Mucosa of rectum (tissue), 2 donors: ENCODE data around the gene P4HA2.

Experiments
- H3K27ac ChIP-seq, 2 donors: one replicate each; pipeline ENCODE4 v1.7.0; 2013; ENCODE audit warnings: inconsistent platforms in 2 of 2, low read depth in 2 of 2, low read length in 2 of 2
- H3K27me3 ChIP-seq, 2 donors: one replicate each; pipeline ENCODE4 v1.7.0; 2013; ENCODE audit warnings: low read length in 2 of 2; ENCODE audit not compliant: control insufficient read depth in 2 of 2, insufficient read depth in 2 of 2
- H3K36me3 ChIP-seq, 2 donors: one replicate each; pipeline ENCODE4 v1.7.0; 2013; ENCODE audit warnings: low read length in 2 of 2; ENCODE audit not compliant: control insufficient read depth in 2 of 2, insufficient read depth in 2 of 2
- H3K4me1 ChIP-seq, 2 donors: one replicate each; pipeline ENCODE4 v1.7.0; 2013; ENCODE audit warnings: low read length in 2 of 2, mild to moderate bottlenecking in 1 of 2; ENCODE audit not compliant: control insufficient read depth in 2 of 2, insufficient read depth in 2 of 2
- H3K4me3 ChIP-seq, 2 donors: one replicate each; pipeline ENCODE4 v1.7.0; 2013; ENCODE audit warnings: low read length in 2 of 2
- H3K9ac ChIP-seq, 2 donors: one replicate each; pipeline ENCODE4 v1.7.0; 2013; ENCODE audit warnings: low read length in 2 of 2, low read depth in 1 of 2, mild to moderate bottlenecking in 1 of 2
- H3K9me3 ChIP-seq, 2 donors: one replicate each; pipeline ENCODE4 v1.7.0; 2013; ENCODE audit warnings: low read length in 2 of 2; ENCODE audit not compliant: control insufficient read depth in 2 of 2
- donor health status: healthy.
- donor health status: Normal muscosa, but diverticular disease.

Gene P4HA2

GRCh38 chr5:132202711-132203463, 24.8 kb downstream of the P4HA2 start:
- Histone ChIP-seq H3K4me3 (no peak overlapping the region), H3K9ac (no peak overlapping the region), H3K36me3 (peaks cover 39 to 66% of the 10 kb centered on the region in 2 donors), H3K4me1 (peaks cover 0 to 3% of the 10 kb centered on the region in 2 donors), H3K27me3 (no peaks in the 10 kb centered on the region), H3K27ac (no peak overlapping the region), H3K9me3 (no peaks in the 10 kb centered on the region)

- Histone ChIP-seq H3K36me3 (peaks cover 49 to 53% of the 10 kb centered on the region in 2 donors), H3K9me3 (no peaks in the 10 kb centered on the region), H3K4me3 (no peak overlapping the region), H3K9ac (no peak overlapping the region), H3K4me1 (no peaks in the 10 kb centered on the region), H3K27ac (no peak overlapping the region), H3K27me3 (no peaks in the 10 kb centered on the region)
Observed at GRCh38 chr5:132199116-132199680, 28.5 kb downstream of the P4HA2 start.

GRCh38 chr5:132198571-132198970, 29.1 kb downstream of the P4HA2 start:
- Histone ChIP-seq H3K27me3 (no peaks in the 10 kb centered on the region), H3K36me3 (peaks cover 43 to 49% of the 10 kb centered on the region in 2 donors), H3K9ac (no peak overlapping the region), H3K4me3 (no peak overlapping the region), H3K27ac (no peak overlapping the region), H3K9me3 (no peaks in the 10 kb centered on the region), H3K4me1 (no peaks in the 10 kb centered on the region)

- H3K36me3 ChIP-seq = peaks cover 32 to 44% of the 10 kb centered on the region in 2 donors
Observed at GRCh38 chr5:132195727-132196126, 31.9 kb downstream of the P4HA2 start.

GRCh38 chr5:132193165-132193694, 34.4 kb downstream of the P4HA2 start:
- Histone ChIP-seq H3K9ac (no peak overlapping the region), H3K9me3 (no peaks in the 10 kb centered on the region), H3K4me1 (no peaks in the 10 kb centered on the region), H3K27me3 (no peaks in the 10 kb centered on the region), H3K4me3 (no peak overlapping the region), H3K36me3 (peaks cover 19 to 33% of the 10 kb centered on the region in 2 donors), H3K27ac (no peak overlapping the region)

More at GRCh38 chr5:132195727-132196126, 31.9 kb downstream of the P4HA2 start:
- no peak overlapping the region for H3K9ac ChIP-seq
- no peak overlapping the region for H3K27ac ChIP-seq
- H3K4me1 ChIP-seq = no peaks in the 10 kb centered on the region
- H3K9me3 ChIP-seq = no peaks in the 10 kb centered on the region
- H3K27me3 ChIP-seq = no peaks in the 10 kb centered on the region
- H3K4me3 ChIP-seq = no peak overlapping the region

- Histone ChIP-seq H3K9me3 (no peaks in the 10 kb centered on the region), H3K4me1 (no peaks in the 10 kb centered on the region), H3K27ac (no peak overlapping the region), H3K9ac (no peak overlapping the region), H3K4me3 (no peak overlapping the region), H3K36me3 (peaks cover 15 to 20% of the 10 kb centered on the region in 2 donors), H3K27me3 (no peaks in the 10 kb centered on the region)
Observed at GRCh38 chr5:132190161-132190817, 37.4 kb downstream of the P4HA2 start.

- Histone ChIP-seq H3K27ac (no peak overlapping the region), H3K4me3 (no peak overlapping the region), H3K4me1 (no peaks in the 10 kb centered on the region), H3K9ac (no peak overlapping the region), H3K9me3 (no peaks in the 10 kb centered on the region), H3K36me3 (no peaks in the 10 kb centered on the region), H3K27me3 (no peaks in the 10 kb centered on the region)
Observed at GRCh38 chr5:132184588-132184987, 43.1 kb downstream of the P4HA2 start.

GRCh38 chr5:132183723-132184122, 43.9 kb downstream of the P4HA2 start:
- Histone ChIP-seq H3K36me3 (no peaks in the 10 kb centered on the region), H3K9ac (no peak overlapping the region), H3K27ac (no peak overlapping the region), H3K27me3 (no peaks in the 10 kb centered on the region), H3K4me1 (no peaks in the 10 kb centered on the region), H3K4me3 (no peak overlapping the region), H3K9me3 (no peaks in the 10 kb centered on the region)

- Histone ChIP-seq H3K36me3 (no peaks in the 10 kb centered on the region), H3K4me3 (no peak overlapping the region), H3K27ac (no peak overlapping the region), H3K9me3 (no peaks in the 10 kb centered on the region), H3K27me3 (no peaks in the 10 kb centered on the region), H3K9ac (no peak overlapping the region), H3K4me1 (no peaks in the 10 kb centered on the region)
Observed at GRCh38 chr5:132182359-132183040, 45.2 kb downstream of the P4HA2 start.
